ENCODE measurements around the gene MMRN2.

The MMRN2 gene

GRCh38 chr10:86959737-86960002, 2.3 kb upstream of the MMRN2 start:
- in situ Hi-C loops (cut with MboI; ENCODE audit: low sequenced_read_pairs, unreplicated experiment), result no loop called here
- no peak for TF ChIP-seq CTCF (IDR thresholded peaks at IDR 0.05; ENCODE audit: borderline replicate concordance, control extremely low read depth, extremely low read depth, insufficient read depth, missing control alignments)
- DNase-seq (ENCODE audit: low spot score), result no peak

- DNase-seq (ENCODE audit: low spot score), result no peak
- in situ Hi-C loops (cut with MboI; ENCODE audit: low sequenced_read_pairs, unreplicated experiment), result no loop called here
- TF ChIP-seq CTCF (IDR thresholded peaks at IDR 0.05; ENCODE audit: borderline replicate concordance, control extremely low read depth, extremely low read depth, insufficient read depth, missing control alignments), result no peak
Measured at GRCh38 chr10:86958901-86959736, 1.7 kb upstream of the MMRN2 start.

GRCh38 chr10:86958116-86958900, 893 bp upstream of the MMRN2 start, which contains the start of gene SNCG:
Gene SNCG, plus strand, starts transcription at chr10:86958599. Its CDS starts 99 bp downstream, at chr10:86958698.
- DNase-seq (ENCODE audit: low spot score), result no peak
- in situ Hi-C loops (cut with MboI; ENCODE audit: low sequenced_read_pairs, unreplicated experiment), result no loop called here
- no peak for TF ChIP-seq CTCF (IDR thresholded peaks at IDR 0.05; ENCODE audit: borderline replicate concordance, control extremely low read depth, extremely low read depth, insufficient read depth, missing control alignments)

- in situ Hi-C loops (cut with MboI; ENCODE audit: low sequenced_read_pairs, unreplicated experiment), result no loop called here
- TF ChIP-seq CTCF (IDR thresholded peaks at IDR 0.05; ENCODE audit: borderline replicate concordance, control extremely low read depth, extremely low read depth, insufficient read depth, missing control alignments), result no peak
- no peak for DNase-seq (ENCODE audit: low spot score)
Measured at GRCh38 chr10:86956848-86957448, 467 bp downstream of the MMRN2 start.

GRCh38 chr10:86956195-86956847, 1.1 kb downstream of the MMRN2 start:
- in situ Hi-C loops (cut with MboI; ENCODE audit: low sequenced_read_pairs, unreplicated experiment), result no loop called here
- TF ChIP-seq CTCF (IDR thresholded peaks at IDR 0.05; ENCODE audit: borderline replicate concordance, control extremely low read depth, extremely low read depth, insufficient read depth, missing control alignments), result no peak
- DNase-seq (ENCODE audit: low spot score), result no peak

- TF ChIP-seq CTCF (IDR thresholded peaks at IDR 0.05; ENCODE audit: borderline replicate concordance, control extremely low read depth, extremely low read depth, insufficient read depth, missing control alignments), result no peak
- in situ Hi-C loops (cut with MboI; ENCODE audit: low sequenced_read_pairs, unreplicated experiment), result no loop called here
- no peak for DNase-seq (ENCODE audit: low spot score)
Measured at GRCh38 chr10:86955501-86956194, 1.8 kb downstream of the MMRN2 start.
